HTR-8/SVneo (cell line): ENCODE measurements around the gene PMPCB.
A peak's percentile ranks its signal among the peaks of the same experiment; 100 is the strongest.

ENCODE experiments used
- DNase-seq: peaks from one replicate; pipeline ENCODE4 v3.0.0; 2011; ENCODE audit warnings: low spot score, mixed read lengths; ENCODE audit not compliant: insufficient read length
- FAIRE-seq: peaks from 2 replicates; lab custom pipeline; 2011; peaks lifted over from hg19 to GRCh38; lab: Jason Lieb, UNC

The PMPCB gene

GRCh38 chr7:103316380-103316941 is 19.2 kb downstream of the PMPCB start:
- FAIRE-seq (no peak), DNase-seq (no peak)

- FAIRE-seq (no peak), DNase-seq (no peak)
These were observed 19.8 kb downstream of the PMPCB start for GRCh38 chr7:103317009-103317408.

GRCh38 chr7:103325744-103326143 is 28.5 kb downstream of the PMPCB start:
- DNase-seq (no peak), FAIRE-seq (no peak)

- no peak for FAIRE-seq
- DNase-seq, result no peak
These were observed 39.5 kb downstream of the PMPCB start for GRCh38 chr7:103336761-103337160.

GRCh38 chr7:103338864-103339263 is 41.6 kb downstream of the PMPCB start:
- FAIRE-seq (no peak), DNase-seq (no peak)

- DNase-seq (no peak), FAIRE-seq (no peak)
These were observed 44.2 kb downstream of the PMPCB start for GRCh38 chr7:103341466-103341865.

- FAIRE-seq (no peak), DNase-seq (no peak)
These were observed 46.1 kb downstream of the PMPCB start for GRCh38 chr7:103343332-103343731.

GRCh38 chr7:103343758-103344452 is 46.7 kb downstream of the PMPCB start:
- no peak for DNase-seq
- no peak for FAIRE-seq

- DNase-seq, result peak; percentile 84
- FAIRE-seq, result no peak
These were observed 47.4 kb downstream of the PMPCB start, which contains the start of gene DNAJC2 for GRCh38 chr7:103344453-103345149. Gene DNAJC2 (minus strand): TSS chr7:103344767. CDS start chr7:103344622, 145 bp downstream.

- FAIRE-seq, result no peak
- no peak for DNase-seq
These were observed 49.2 kb downstream of the PMPCB start for GRCh38 chr7:103346396-103346795.

- DNase-seq, result peak; percentile 76
- no peak for FAIRE-seq
These were observed 50.5 kb downstream of the PMPCB start, which contains the start of gene PSMC2 for GRCh38 chr7:103347507-103348267. Gene PSMC2 (plus strand): TSS chr7:103347643. CDS start chr7:103347712, 69 bp downstream.

GRCh38 chr7:103348452-103348851 is 51.2 kb downstream of the PMPCB start:
- DNase-seq (no peak), FAIRE-seq (no peak)

GRCh38 chr7:103348959-103349358 is 51.7 kb downstream of the PMPCB start:
- FAIRE-seq (no peak), DNase-seq (no peak)

GRCh38 chr7:103349805-103350204 is 52.6 kb downstream of the PMPCB start:
- FAIRE-seq (no peak), DNase-seq (no peak)
